Activated CD4-positive, alpha-beta T cell treated with anti-CD3 and anti-CD28 coated beads, Interleukin-2, Interleukin-6, amounts not matched to agents 100 ng/mL and 50 ng/mL, durations not matched to agents 16 hours and 8 hours (primary cell): ENCODE results near the gene FEN1.

Source experiments
- DNase-seq: peaks from one replicate; pipeline ENCODE4 v3.0.0-alpha.2; 2020

FEN1 gene

GRCh38 chr11:61776561-61777075, 16.1 kb upstream of the FEN1 start:
- DNase-seq, result peak; percentile 81

GRCh38 chr11:61777234-61778090, 15.2 kb upstream of the FEN1 start:
- DNase-seq, result peak; percentile 63

- no peak for DNase-seq
Observed at GRCh38 chr11:61778357-61778886, 14.3 kb upstream of the FEN1 start.

DNA sequence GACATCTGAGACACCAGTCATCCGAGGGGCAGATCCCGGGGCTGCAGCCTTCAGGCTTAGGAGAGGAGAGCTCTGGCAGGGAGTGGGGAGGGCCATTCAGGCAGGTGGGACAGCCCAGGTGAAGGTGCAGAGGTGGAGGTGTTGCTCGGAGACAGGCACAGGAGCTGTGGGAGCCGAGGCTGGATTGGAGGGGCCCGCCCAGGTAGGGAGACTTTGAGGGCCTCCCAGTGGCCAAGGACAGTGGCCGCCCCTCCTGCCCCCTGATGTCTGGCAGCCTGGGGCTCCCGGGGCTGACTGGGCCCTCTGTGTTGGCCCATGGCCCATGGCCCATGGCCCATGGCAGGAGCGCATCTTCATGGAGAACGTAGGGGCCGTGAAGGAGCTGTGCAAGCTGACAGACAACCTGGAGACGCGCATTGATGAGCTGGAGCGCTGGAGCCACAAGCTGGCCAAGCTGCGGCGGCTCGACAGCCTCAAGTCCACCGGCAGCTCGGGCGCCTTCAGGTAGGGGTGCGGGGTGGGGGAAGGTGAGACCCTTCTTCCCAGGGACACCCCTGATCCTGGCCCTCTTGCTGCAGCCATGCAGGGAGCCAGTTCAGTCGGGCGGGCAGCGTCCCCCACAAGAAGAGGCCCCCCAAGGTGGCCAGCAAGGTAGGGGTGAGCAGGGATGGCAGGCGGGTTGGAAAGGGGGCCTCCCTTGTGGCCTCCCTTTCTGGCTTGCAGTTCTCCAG, 13.6 kb upstream of the FEN1 start:
- DNase-seq, result no peak

- no peak for DNase-seq
Observed at GRCh38 chr11:61779666-61780525, 12.8 kb upstream of the FEN1 start.

DNA sequence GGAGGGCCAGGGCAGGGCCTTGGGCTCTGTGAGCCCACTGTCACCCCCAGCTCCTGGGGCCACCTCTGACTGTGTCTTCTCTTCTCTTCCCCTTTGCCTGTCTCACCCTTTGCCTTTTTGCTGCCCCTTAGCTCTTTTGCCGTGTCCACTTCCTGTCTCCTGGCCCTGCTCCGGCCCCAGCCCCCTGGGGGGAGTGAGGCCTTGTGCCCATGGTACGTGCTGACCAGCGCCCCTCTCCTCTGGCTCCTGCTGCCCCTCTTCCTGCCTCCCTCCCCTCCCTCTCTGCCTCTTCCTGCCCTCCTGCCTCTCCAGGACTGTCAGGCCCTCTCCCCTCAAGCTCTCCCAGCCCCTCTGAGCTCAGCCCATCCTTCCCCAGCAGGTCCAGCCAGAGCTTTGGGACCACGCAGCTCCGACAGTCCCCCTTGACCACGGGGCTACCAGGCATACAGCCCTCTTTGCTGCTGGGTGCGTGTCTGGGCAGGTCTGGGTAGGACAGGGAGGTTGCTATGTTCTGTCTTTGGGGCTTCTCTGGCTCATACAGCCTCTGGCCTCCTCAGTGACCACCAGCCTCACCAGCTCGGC, 12.0 kb upstream of the FEN1 start:
- no peak for DNase-seq

- no peak for DNase-seq
Observed at GRCh38 chr11:61781585-61781984, 11.1 kb upstream of the FEN1 start.

DNA sequence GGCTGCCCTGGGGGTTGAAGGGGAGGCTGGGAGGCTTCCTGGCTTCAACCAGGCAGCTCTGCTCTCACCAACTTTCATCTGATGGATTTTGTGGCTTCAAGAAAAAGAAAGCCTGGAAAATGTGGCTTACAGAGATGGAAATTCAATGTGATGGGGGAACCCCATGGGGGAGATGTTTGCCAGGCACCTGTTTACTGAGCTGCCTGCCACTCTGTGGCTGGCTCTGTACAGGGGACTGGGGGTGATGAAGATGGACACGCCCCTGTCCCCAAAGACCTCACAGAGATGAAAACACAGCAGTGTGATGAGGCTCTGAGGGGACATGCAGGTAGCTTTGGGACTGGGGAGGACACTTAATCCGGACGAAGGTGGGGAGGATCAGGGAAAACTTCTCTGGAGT, 10.4 kb upstream of the FEN1 start:
- DNase-seq, result no peak

DNA sequence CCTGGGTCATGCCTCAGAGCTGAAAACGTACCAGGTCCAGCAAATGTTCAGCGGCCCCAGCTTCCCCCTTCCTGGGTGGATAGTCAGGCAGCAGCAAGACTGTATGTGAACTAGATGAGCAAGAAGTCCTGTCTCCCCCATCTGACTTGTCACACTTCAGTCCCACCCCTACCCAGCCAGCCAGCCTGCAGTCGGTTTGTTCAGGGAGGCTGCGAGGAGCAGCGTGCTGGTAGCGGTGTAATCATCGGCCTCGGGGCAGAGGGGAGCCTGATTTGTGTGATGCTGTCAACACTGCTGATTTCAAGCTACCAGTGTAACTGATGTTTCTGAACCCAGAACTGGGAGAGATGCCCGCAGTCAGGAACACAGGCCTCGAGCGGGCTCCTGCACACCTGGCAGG, 9.9 kb upstream of the FEN1 start:
- DNase-seq, result no peak

DNA sequence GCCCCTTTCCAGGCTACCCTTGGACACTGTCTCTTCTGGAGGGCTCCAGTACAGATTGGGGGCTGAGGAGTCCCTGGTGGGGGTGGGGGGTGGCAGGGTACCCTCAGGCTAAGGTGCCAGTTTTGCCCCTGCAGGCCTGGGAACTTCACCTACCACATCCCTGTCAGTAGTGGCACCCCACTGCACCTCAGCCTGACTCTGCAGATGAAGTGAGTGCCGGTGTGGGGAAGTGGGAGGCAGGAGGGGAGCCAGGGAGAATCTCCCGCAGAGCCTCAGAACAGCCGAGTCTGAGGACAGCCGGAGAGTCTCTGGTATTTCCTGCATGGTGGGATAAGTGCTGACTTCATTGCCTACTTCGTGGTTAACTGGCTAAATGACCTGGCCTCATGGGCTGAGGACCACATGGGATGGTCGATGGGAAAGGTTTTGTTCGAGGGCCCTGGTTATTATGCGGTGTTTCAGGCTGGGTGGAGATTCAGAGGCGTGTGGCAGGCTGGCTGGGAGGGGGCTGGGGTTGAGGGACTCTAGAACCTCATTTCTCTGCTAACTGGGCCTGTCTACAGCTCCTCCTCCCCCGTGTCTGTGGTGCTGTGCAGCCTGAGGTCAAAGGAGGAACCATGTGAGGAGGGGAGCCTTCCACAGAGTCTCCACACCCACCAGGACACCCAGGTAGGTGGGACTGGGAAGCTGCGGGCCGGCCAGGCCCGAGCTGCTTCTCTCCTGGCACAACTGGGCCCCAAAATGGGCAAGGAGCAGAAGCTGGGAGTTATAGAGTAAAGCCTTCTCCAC, 8.8 kb upstream of the FEN1 start:
- DNase-seq, result no peak

- no peak for DNase-seq
Observed at GRCh38 chr11:61784506-61784805, 8.3 kb upstream of the FEN1 start.

DNA sequence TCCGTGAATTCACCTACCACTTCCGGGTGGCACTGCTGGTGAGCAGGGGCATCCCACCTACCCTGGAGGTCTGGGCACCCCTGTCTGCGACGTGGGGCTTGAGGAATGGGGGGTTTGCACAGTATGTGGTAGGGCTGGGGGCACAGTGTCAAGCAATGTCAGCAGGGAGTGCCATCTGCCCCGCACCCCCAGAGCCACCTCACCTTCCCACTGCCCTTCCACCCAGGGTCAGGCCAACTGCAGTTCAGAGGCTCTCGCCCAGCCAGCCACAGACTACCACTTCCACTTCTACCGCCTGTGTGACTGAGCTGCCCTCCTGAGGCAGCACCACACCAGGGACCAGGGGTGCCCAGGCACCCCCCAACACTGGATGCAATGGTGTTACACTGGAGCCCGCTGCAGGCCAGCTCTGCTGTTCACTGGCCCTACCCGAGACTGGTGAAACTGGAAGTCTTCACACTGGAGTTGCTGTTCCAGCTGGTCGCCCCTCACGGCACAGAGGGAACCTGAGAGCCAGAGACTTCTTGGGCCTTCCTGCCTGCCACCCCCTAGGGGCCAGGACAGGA, 6.8 kb upstream of the FEN1 start:
- no peak for DNase-seq

DNA sequence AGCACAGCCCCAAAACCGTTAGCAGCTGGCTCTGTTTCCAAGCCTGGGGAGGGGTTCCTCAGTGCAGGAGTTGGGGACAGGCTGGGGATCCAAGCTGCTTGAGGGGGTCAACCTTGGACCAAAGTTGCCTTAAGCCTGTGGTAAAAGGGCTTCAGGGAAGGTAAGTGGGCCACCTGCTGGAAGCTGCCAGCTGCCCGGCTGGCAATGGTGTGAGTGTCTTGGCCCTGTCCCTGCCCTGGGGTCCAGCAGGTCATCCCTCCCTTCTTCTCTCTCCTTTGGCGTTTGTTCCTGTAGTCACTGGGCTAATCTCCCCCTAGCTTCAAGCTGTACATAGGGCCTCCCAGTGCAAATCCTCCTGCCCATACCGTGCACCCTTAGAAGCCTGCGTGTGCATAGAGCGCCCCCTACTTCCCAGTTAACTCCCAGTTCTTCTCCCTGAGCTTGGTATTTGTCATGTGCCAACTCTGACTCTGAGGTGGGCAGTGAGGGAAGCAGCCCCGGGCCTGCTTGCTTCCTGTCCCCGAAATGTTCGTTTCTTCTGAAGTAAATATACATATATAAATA, 4.7 kb upstream of the FEN1 start:
- peak; percentile 37 for DNase-seq

- DNase-seq, result peak; percentile 61
Observed at GRCh38 chr11:61791737-61792309, 888 bp upstream of the FEN1 start.

GRCh38 chr11:61793083-61793828, 545 bp downstream of the FEN1 start:
- DNase-seq, result no peak

DNA sequence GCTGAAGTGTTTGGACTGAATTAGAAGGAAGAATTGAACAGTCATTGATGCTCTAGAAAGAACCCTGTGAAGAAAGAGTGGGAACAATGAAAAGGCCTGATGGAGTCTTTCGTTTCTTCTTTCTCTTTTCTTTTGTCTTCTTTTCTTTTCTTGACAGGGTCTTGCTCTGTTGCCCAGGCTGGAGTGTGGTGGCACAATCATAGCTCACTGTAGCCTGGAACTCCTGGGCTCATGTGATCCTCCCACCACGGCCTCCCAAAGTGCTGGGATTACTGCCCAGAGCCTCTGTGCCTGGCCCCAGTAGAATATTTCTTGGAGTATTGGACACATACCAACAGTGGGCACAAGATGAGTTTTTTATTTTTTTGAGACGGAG, 1.1 kb downstream of the FEN1 start:
- DNase-seq, result no peak

GRCh38 chr11:61794579-61794978, 1.9 kb downstream of the FEN1 start:
- no peak for DNase-seq

GRCh38 chr11:61795459-61795858, 2.7 kb downstream of the FEN1 start:
- DNase-seq, result no peak

DNA sequence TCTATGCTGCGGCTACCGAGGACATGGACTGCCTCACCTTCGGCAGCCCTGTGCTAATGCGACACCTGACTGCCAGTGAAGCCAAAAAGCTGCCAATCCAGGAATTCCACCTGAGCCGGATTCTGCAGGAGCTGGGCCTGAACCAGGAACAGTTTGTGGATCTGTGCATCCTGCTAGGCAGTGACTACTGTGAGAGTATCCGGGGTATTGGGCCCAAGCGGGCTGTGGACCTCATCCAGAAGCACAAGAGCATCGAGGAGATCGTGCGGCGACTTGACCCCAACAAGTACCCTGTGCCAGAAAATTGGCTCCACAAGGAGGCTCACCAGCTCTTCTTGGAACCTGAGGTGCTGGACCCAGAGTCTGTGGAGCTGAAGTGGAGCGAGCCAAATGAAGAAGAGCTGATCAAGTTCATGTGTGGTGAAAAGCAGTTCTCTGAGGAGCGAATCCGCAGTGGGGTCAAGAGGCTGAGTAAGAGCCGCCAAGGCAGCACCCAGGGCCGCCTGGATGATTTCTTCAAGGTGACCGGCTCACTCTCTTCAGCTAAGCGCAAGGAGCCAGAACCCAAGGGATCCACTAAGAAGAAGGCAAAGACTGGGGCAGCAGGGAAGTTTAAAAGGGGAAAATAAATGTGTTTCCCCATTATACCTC, 3.3 kb downstream of the FEN1 start:
- DNase-seq, result no peak
